GM19043 (cell line): Measurements from ENCODE around the gene WNT9A.
"Not testable (repeated sequence)": the region's sequence is repeated elsewhere in the genome, so short reads cannot be mapped to it uniquely, and the experiment has no call there.

ENCODE experiments used
- ATAC-seq: cut with Tn5 transposase; IDR thresholded peaks from one replicate; pipeline ENCODE4 v1.9.1; 2021; ENCODE audit warnings: low read depth; ENCODE audit not compliant: unreplicated experiment

The WNT9A gene

GRCh38 chr1:227913764-227914721 lies 33.7 kb downstream of the WNT9A start:
- no peak for ATAC-seq

- ATAC-seq: no peak
Measured at GRCh38 chr1:227913396-227913763, 34.4 kb downstream of the WNT9A start.

- ATAC-seq: no peak
Measured at GRCh38 chr1:227912866-227913265, 34.9 kb downstream of the WNT9A start.

GRCh38 chr1:227911376-227911775 lies 36.4 kb downstream of the WNT9A start:
- no peak for ATAC-seq

GRCh38 chr1:227910511-227911153 lies 37.1 kb downstream of the WNT9A start:
- ATAC-seq: no peak

GRCh38 chr1:227909923-227910328 lies 37.8 kb downstream of the WNT9A start:
- not testable (repeated sequence) for ATAC-seq

GRCh38 chr1:227909188-227909587 lies 38.5 kb downstream of the WNT9A start:
- no peak for ATAC-seq

GRCh38 chr1:227908359-227908758 lies 39.4 kb downstream of the WNT9A start:
- no peak for ATAC-seq

GRCh38 chr1:227907439-227908015 lies 40.2 kb downstream of the WNT9A start:
- ATAC-seq: no peak

GRCh38 chr1:227906550-227907071 lies 41.1 kb downstream of the WNT9A start:
- no peak for ATAC-seq

GRCh38 chr1:227905573-227906487 lies 41.9 kb downstream of the WNT9A start:
- no peak for ATAC-seq

GRCh38 chr1:227904541-227905335 lies 43.0 kb downstream of the WNT9A start:
- no peak for ATAC-seq

- no peak for ATAC-seq
Measured at GRCh38 chr1:227903614-227904501, 43.9 kb downstream of the WNT9A start.

GRCh38 chr1:227903061-227903521 lies 44.6 kb downstream of the WNT9A start:
- no peak for ATAC-seq

GRCh38 chr1:227902641-227902990 lies 45.1 kb downstream of the WNT9A start:
- ATAC-seq: no peak

GRCh38 chr1:227901906-227902640 lies 45.7 kb downstream of the WNT9A start:
- ATAC-seq: no peak

GRCh38 chr1:227901239-227901905 lies 46.4 kb downstream of the WNT9A start:
- ATAC-seq: no peak
